Measurements from ENCODE around the gene PLAC1. TPM values are rescaled to one million over a fixed set of nuclear protein-coding genes. Genes with fewer than 3 reads are reported as not detected.

The PLAC1 gene
- polyA plus RNA-seq, 1 donor from 2014 or later = not detected

DNA sequence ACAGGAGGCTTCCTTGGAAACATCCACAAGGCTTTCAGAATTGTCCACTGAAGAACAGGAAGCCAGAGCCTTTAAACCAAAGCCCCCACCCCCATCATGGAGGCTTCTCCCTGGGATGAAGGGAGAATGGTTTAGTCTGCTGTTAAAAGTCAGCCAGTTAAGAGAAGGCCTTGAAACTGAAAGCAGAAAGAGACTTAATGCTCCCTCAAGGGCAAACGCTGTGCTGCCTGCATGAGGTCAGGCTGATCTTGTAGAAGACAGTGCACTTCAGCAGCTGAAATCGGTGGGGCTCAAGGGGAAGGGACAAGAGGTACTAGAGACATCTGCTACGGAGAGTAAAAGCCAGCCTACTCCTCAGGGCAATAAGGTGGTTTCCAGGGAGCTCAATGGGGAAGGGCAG lies 129.3 kb downstream of the PLAC1 start:
- Histone ChIP-seq H3K4me3 (ENCODE audit: low read length) (no peak overlapping the region), H2AFZ (ENCODE audit: low read depth, low read length) (no peak overlapping the region), H4K20me1 (ENCODE audit: insufficient read depth) (no peaks in the 10 kb centered on the region), H3K27ac (ENCODE audit: low read length) (no peak overlapping the region), H3K36me3 (ENCODE audit: insufficient read depth, low read length) (no peaks in the 10 kb centered on the region), H3K9me2 (ENCODE audit: insufficient read depth, low read length) (no peaks in the 10 kb centered on the region), H3K27me3 (ENCODE audit: insufficient read depth, low read depth, low read length) (no peaks in the 10 kb centered on the region), H3K9ac (ENCODE audit: low read length) (no peak overlapping the region), H3K79me2 (replicated peaks; ENCODE audit: insufficient read depth, low read length) (no peaks in the 10 kb centered on the region), H3K9me3 (ENCODE audit: low read length) (no peaks in the 10 kb centered on the region), H3F3A (ENCODE audit: insufficient read depth, low read length, poor library complexity, severe bottlenecking) (no peaks in the 10 kb centered on the region), H3K4me2 (ENCODE audit: low read length) (no peak overlapping the region)
- TF ChIP-seq EP300 (conservative IDR thresholded peaks at IDR 0.05; ENCODE audit: poor library complexity, severe bottlenecking) = no peak
- no peak for TF ChIP-seq SMC3 (conservative IDR thresholded peaks at IDR 0.05; ENCODE audit: poor library complexity)
- TF ChIP-seq MXI1 (conservative IDR thresholded peaks at IDR 0.05; ENCODE audit: poor library complexity, severe bottlenecking) = no peak
- TF ChIP-seq, protein P1, sequence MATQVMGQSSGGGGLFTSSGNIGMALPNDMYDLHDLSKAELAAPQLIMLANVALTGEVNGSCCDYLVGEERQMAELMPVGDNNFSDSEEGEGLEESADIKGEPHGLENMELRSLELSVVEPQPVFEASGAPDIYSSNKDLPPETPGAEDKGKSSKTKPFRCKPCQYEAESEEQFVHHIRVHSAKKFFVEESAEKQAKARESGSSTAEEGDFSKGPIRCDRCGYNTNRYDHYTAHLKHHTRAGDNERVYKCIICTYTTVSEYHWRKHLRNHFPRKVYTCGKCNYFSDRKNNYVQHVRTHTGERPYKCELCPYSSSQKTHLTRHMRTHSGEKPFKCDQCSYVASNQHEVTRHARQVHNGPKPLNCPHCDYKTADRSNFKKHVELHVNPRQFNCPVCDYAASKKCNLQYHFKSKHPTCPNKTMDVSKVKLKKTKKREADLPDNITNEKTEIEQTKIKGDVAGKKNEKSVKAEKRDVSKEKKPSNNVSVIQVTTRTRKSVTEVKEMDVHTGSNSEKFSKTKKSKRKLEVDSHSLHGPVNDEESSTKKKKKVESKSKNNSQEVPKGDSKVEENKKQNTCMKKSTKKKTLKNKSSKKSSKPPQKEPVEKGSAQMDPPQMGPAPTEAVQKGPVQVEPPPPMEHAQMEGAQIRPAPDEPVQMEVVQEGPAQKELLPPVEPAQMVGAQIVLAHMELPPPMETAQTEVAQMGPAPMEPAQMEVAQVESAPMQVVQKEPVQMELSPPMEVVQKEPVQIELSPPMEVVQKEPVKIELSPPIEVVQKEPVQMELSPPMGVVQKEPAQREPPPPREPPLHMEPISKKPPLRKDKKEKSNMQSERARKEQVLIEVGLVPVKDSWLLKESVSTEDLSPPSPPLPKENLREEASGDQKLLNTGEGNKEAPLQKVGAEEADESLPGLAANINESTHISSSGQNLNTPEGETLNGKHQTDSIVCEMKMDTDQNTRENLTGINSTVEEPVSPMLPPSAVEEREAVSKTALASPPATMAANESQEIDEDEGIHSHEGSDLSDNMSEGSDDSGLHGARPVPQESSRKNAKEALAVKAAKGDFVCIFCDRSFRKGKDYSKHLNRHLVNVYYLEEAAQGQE (IDR thresholded peaks at IDR 0.05; ENCODE audit: borderline replicate concordance) = no peak

DNA sequence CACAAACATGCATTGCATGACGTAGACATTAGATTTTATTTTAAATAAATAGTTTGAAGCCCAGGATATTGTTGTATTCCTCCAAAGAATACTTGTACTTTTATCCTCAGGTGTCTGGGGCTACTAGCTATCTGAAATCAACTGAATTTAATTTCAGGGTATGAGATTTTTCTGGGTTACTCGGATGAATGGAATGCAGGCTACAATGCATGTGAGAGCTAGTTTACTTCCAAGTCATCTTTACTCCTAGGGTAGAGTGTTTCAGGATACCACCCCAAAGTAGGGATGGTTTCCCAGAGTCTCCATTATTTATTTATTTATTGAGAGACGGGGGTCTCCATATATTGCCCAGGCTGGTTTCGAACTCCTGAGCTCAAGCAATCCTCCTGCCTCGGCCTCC lies 131.9 kb downstream of the PLAC1 start:
- Histone ChIP-seq H3K9ac (ENCODE audit: low read length) (no peak overlapping the region), H3K27me3 (ENCODE audit: insufficient read depth, low read depth, low read length) (no peaks in the 10 kb centered on the region), H2AFZ (ENCODE audit: low read depth, low read length) (no peak overlapping the region), H3K9me2 (ENCODE audit: insufficient read depth, low read length) (no peaks in the 10 kb centered on the region), H3K4me2 (ENCODE audit: low read length) (no peak overlapping the region), H4K20me1 (ENCODE audit: insufficient read depth) (no peaks in the 10 kb centered on the region), H3K79me2 (replicated peaks; ENCODE audit: insufficient read depth, low read length) (no peaks in the 10 kb centered on the region), H3F3A (ENCODE audit: insufficient read depth, low read length, poor library complexity, severe bottlenecking) (no peaks in the 10 kb centered on the region), H3K9me3 (ENCODE audit: low read length) (no peaks in the 10 kb centered on the region), H3K4me3 (ENCODE audit: low read length) (no peak overlapping the region), H3K27ac (ENCODE audit: low read length) (no peak overlapping the region), H3K36me3 (ENCODE audit: insufficient read depth, low read length) (no peaks in the 10 kb centered on the region)
- TF ChIP-seq MXI1 (conservative IDR thresholded peaks at IDR 0.05; ENCODE audit: poor library complexity, severe bottlenecking) (no peak), TAF1 (IDR thresholded peaks at IDR 0.05; ENCODE audit: low read depth) (no peak), SMC3 (conservative IDR thresholded peaks at IDR 0.05; ENCODE audit: poor library complexity) (no peak), RAD21 (conservative IDR thresholded peaks at IDR 0.05) (no peak), EP300 (conservative IDR thresholded peaks at IDR 0.05; ENCODE audit: poor library complexity, severe bottlenecking) (no peak)
- TF ChIP-seq, protein P2, sequence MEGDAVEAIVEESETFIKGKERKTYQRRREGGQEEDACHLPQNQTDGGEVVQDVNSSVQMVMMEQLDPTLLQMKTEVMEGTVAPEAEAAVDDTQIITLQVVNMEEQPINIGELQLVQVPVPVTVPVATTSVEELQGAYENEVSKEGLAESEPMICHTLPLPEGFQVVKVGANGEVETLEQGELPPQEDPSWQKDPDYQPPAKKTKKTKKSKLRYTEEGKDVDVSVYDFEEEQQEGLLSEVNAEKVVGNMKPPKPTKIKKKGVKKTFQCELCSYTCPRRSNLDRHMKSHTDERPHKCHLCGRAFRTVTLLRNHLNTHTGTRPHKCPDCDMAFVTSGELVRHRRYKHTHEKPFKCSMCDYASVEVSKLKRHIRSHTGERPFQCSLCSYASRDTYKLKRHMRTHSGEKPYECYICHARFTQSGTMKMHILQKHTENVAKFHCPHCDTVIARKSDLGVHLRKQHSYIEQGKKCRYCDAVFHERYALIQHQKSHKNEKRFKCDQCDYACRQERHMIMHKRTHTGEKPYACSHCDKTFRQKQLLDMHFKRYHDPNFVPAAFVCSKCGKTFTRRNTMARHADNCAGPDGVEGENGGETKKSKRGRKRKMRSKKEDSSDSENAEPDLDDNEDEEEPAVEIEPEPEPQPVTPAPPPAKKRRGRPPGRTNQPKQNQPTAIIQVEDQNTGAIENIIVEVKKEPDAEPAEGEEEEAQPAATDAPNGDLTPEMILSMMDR (IDR thresholded peaks at IDR 0.05; ENCODE audit: poor library complexity, severe bottlenecking) = no peak
- TF ChIP-seq, protein P1 (IDR thresholded peaks at IDR 0.05; ENCODE audit: borderline replicate concordance) = no peak
